Left ventricle myocardium inferior (tissue), 1 donor: ENCODE data around the gene ATRAID. TPM values are rescaled to one million over a fixed set of nuclear protein-coding genes. Genes with fewer than 3 reads are reported as not detected.
A peak's percentile ranks its signal among the peaks of the same experiment; 100 is the strongest.

Experiments
- DNase-seq: peaks from one replicate; pipeline ENCODE4 v3.0.0-alpha.2; 2020
- H3K27ac ChIP-seq: fragments of 200-600 bp; replicated peaks from 2 replicates; pipeline ENCODE4 v1.8.0; 2021
- H3K27me3 ChIP-seq: fragments of 200-600 bp; 2 replicates; pipeline ENCODE4 v1.8.0; 2021; ENCODE audit warnings: low read depth
- H3K36me3 ChIP-seq: fragments of 200-600 bp; 2 replicates; pipeline ENCODE4 v1.8.0; 2021
- H3K4me1 ChIP-seq: fragments of 200-600 bp; 2 replicates; pipeline ENCODE4 v1.8.0; 2021
- H3K4me3 ChIP-seq: fragments of 200-600 bp; 2 replicates; pipeline ENCODE4 v1.8.0; 2021; ENCODE audit warnings: mild to moderate bottlenecking, moderate library complexity
- H3K9me3 ChIP-seq: fragments of 200-600 bp; replicated peaks from 2 replicates; pipeline ENCODE4 v1.8.0; 2021
- CTCF ChIP-seq: fragments of 200-600 bp; IDR thresholded peaks from 2 replicates; pipeline ENCODE4 v1.8.0; 2021; ENCODE audit warnings: antibody characterized with exemption, mild to moderate bottlenecking, borderline replicate concordance
- intact Hi-C: fragments of 100-400 bp; cut with micrococcal nuclease; formaldehyde crosslinking; loops from one replicate; pipeline ENCODE4 v1.11.0; 2022
- total RNA-seq: library from RNA; stranded (reverse); fragmentation: NEBNext Ultra II Directional; extraction: Animal tissue kit (Norgen Biotek cat#: 25700); gene quantifications from one replicate; pipeline ENCODE4 v1.2.1, GENCODE V29; 2021
- donor health status: DM: no; HTN: yes; CAD: no; lungs with severe emphysema.

Gene ATRAID
- total RNA-seq, 1 donor from 2014 or later, result 121 TPM

- no peak overlapping the region for H3K4me3 ChIP-seq
- H3K27ac ChIP-seq, result no peak overlapping the region
- DNase-seq, result no peak
- no peak for TF ChIP-seq CTCF
- no peaks in the 10 kb centered on the region for H3K9me3 ChIP-seq
- peaks cover 45% of the 10 kb centered on the region for H3K27me3 ChIP-seq
- H3K36me3 ChIP-seq, result no peaks in the 10 kb centered on the region
- intact Hi-C loops, result no loop called here
- peaks cover 8% of the 10 kb centered on the region for H3K4me1 ChIP-seq
Observed at GRCh38 chr2:27179344-27180000, 32.4 kb upstream of the ATRAID start.

GRCh38 chr2:27182346-27182745, 29.5 kb upstream of the ATRAID start:
- Histone ChIP-seq H3K36me3 (no peaks in the 10 kb centered on the region), H3K27me3 (peaks cover 35% of the 10 kb centered on the region), H3K27ac (no peak overlapping the region), H3K4me1 (peaks cover 26% of the 10 kb centered on the region), H3K9me3 (no peaks in the 10 kb centered on the region), H3K4me3 (no peak overlapping the region)
- intact Hi-C loops, result no loop called here
- DNase-seq, result no peak
- no peak for TF ChIP-seq CTCF

- H3K27me3 ChIP-seq, result peaks cover 30% of the 10 kb centered on the region
- no peak for TF ChIP-seq CTCF
- peaks cover 26% of the 10 kb centered on the region for H3K4me1 ChIP-seq
- no peak overlapping the region for H3K27ac ChIP-seq
- H3K36me3 ChIP-seq, result no peaks in the 10 kb centered on the region
- no peak overlapping the region for H3K4me3 ChIP-seq
- intact Hi-C loops, result no loop called here
- no peaks in the 10 kb centered on the region for H3K9me3 ChIP-seq
- no peak for DNase-seq
Observed at GRCh38 chr2:27184115-27184514, 27.7 kb upstream of the ATRAID start.

- H3K36me3 ChIP-seq, result no peaks in the 10 kb centered on the region
- H3K27ac ChIP-seq, result peak overlapping the region; percentile 77
- peaks cover 26% of the 10 kb centered on the region for H3K4me1 ChIP-seq
- no peak for TF ChIP-seq CTCF
- DNase-seq, result no peak
- peaks cover 17% of the 10 kb centered on the region for H3K27me3 ChIP-seq
- H3K4me3 ChIP-seq, result no peak overlapping the region
- intact Hi-C loops, result no loop called here
- no peaks in the 10 kb centered on the region for H3K9me3 ChIP-seq
Observed at GRCh38 chr2:27185331-27186026, 26.4 kb upstream of the ATRAID start.

GRCh38 chr2:27186613-27187345, 25.1 kb upstream of the ATRAID start:
- H3K4me1 ChIP-seq, result peaks cover 26% of the 10 kb centered on the region
- DNase-seq, result no peak
- intact Hi-C loops, result no loop called here
- peaks cover 17% of the 10 kb centered on the region for H3K27me3 ChIP-seq
- H3K27ac ChIP-seq, result no peak overlapping the region
- H3K9me3 ChIP-seq, result no peaks in the 10 kb centered on the region
- H3K36me3 ChIP-seq, result no peaks in the 10 kb centered on the region
- H3K4me3 ChIP-seq, result no peak overlapping the region
- no peak for TF ChIP-seq CTCF
